T-helper 17 cell (primary cell): ENCODE measurements around the gene MARVELD3. TPM values are rescaled to one million over a fixed set of nuclear protein-coding genes. Genes with fewer than 3 reads are reported as not detected.
"Not testable (repeated sequence)": the region's sequence is repeated elsewhere in the genome, so short reads cannot be mapped to it uniquely, and the experiment has no call there.

Experiments
- ATAC-seq: fragments of 150-1000 bp; cut with Tn5 transposase; 2 replicates; pipeline ENCODE4 v1.10.0; 2021; ENCODE audit warnings: mild to moderate bottlenecking, moderate library complexity
- DNase-seq, 3 donors: peaks; one replicate each; pipeline versions ENCODE4 v3.0.0 to v3.0.0-alpha.2; 2020 to 2021
- H3K9me3 ChIP-seq: one replicate; pipeline ENCODE4 v1.7.0; 2013; ENCODE audit warnings: low read length, mild to moderate bottlenecking; ENCODE audit not compliant: control insufficient read depth, poor library complexity, severe bottlenecking
- H3K27ac Mint-ChIP-seq: one replicate; pipeline ENCODE4 v1.8.0; 2022; ENCODE audit warnings: mild to moderate bottlenecking, moderate library complexity, mixed read lengths
- H3K27me3 Mint-ChIP-seq: one replicate; pipeline ENCODE4 v1.8.0; 2022; ENCODE audit warnings: mixed read lengths
- H3K36me3 Mint-ChIP-seq: one replicate; pipeline ENCODE4 v1.8.0; 2022; ENCODE audit warnings: low read depth, mixed read lengths
- H3K4me1 Mint-ChIP-seq: one replicate; pipeline ENCODE4 v1.8.0; 2022; ENCODE audit warnings: mild to moderate bottlenecking, mixed read lengths
- H3K4me3 Mint-ChIP-seq: one replicate; pipeline ENCODE4 v1.8.0; 2022; ENCODE audit warnings: mild to moderate bottlenecking, moderate library complexity, mixed read lengths
- total RNA-seq, 4 donors: library from RNA in 2 of 4; stranded (reverse) in 2 of 4; gene quantifications; one replicate each; pipeline ENCODE4 v1.2.3 and lab custom pipeline; 2022 to 2026

Gene MARVELD3
- total RNA-seq, 2 donors from 2014 or later: not detected

- not testable (repeated sequence) for H3K4me1 Mint-ChIP-seq, H3K4me3 Mint-ChIP-seq, H3K27ac Mint-ChIP-seq, DNase-seq, H3K36me3 Mint-ChIP-seq, ATAC-seq, H3K9me3 ChIP-seq
- peaks cover 47% of the 10 kb centered on the region for H3K27me3 Mint-ChIP-seq
Observed at GRCh38 chr16:71598426-71598825, 27.6 kb upstream of the MARVELD3 start.

GRCh38 chr16:71600822-71601221, 25.2 kb upstream of the MARVELD3 start:
- Mint-ChIP-seq H3K4me1 (no peaks in the 10 kb centered on the region), H3K27ac (no peak overlapping the region), H3K27me3 (peaks cover 30% of the 10 kb centered on the region), H3K36me3 (no peaks in the 10 kb centered on the region), H3K4me3 (no peak overlapping the region)
- ATAC-seq: no peak
- no peaks in the 10 kb centered on the region for H3K9me3 ChIP-seq
- DNase-seq: no peak

GRCh38 chr16:71609066-71609465, 16.9 kb upstream of the MARVELD3 start:
- Mint-ChIP-seq H3K4me1 (no peaks in the 10 kb centered on the region), H3K27ac (no peak overlapping the region), H3K36me3 (no peaks in the 10 kb centered on the region), H3K27me3 (peaks cover 22% of the 10 kb centered on the region), H3K4me3 (no peak overlapping the region)
- H3K9me3 ChIP-seq: no peaks in the 10 kb centered on the region
- ATAC-seq (no peak), DNase-seq (no peak)

- Mint-ChIP-seq H3K36me3 (no peaks in the 10 kb centered on the region), H3K27me3 (peaks cover 29% of the 10 kb centered on the region), H3K27ac (no peak overlapping the region), H3K4me1 (no peaks in the 10 kb centered on the region), H3K4me3 (no peak overlapping the region)
- no peak for ATAC-seq
- no peak for DNase-seq
- H3K9me3 ChIP-seq: no peaks in the 10 kb centered on the region
Observed at GRCh38 chr16:71610447-71610846, 15.5 kb upstream of the MARVELD3 start.

GRCh38 chr16:71610936-71611871, 14.8 kb upstream of the MARVELD3 start:
- no peaks in the 10 kb centered on the region for H3K4me1 Mint-ChIP-seq
- no peak overlapping the region for H3K4me3 Mint-ChIP-seq
- peak; percentile 59 to 78 (median 64) for DNase-seq
- H3K9me3 ChIP-seq: no peaks in the 10 kb centered on the region
- no peaks in the 10 kb centered on the region for H3K36me3 Mint-ChIP-seq
- H3K27me3 Mint-ChIP-seq: peaks cover 34% of the 10 kb centered on the region
- ATAC-seq: peak; percentile 98
- no peak overlapping the region for H3K27ac Mint-ChIP-seq

- not testable (repeated sequence) for H3K36me3 Mint-ChIP-seq, DNase-seq, H3K4me1 Mint-ChIP-seq, ATAC-seq, H3K4me3 Mint-ChIP-seq, H3K9me3 ChIP-seq, H3K27ac Mint-ChIP-seq
- H3K27me3 Mint-ChIP-seq: peaks cover 40% of the 10 kb centered on the region
Observed at GRCh38 chr16:71614956-71615355, 11.0 kb upstream of the MARVELD3 start.

- Mint-ChIP-seq H3K27ac (no peak overlapping the region), H3K4me3 (no peak overlapping the region), H3K27me3 (peaks cover 26% of the 10 kb centered on the region), H3K4me1 (peaks cover 10% of the 10 kb centered on the region), H3K36me3 (no peaks in the 10 kb centered on the region)
- ATAC-seq (no peak), DNase-seq (no peak)
- H3K9me3 ChIP-seq: no peaks in the 10 kb centered on the region
Observed at GRCh38 chr16:71618429-71618828, 7.6 kb upstream of the MARVELD3 start.

- H3K4me3 Mint-ChIP-seq: peak overlapping the region; percentile 13
- H3K4me1 Mint-ChIP-seq: peaks cover 11% of the 10 kb centered on the region
- H3K36me3 Mint-ChIP-seq: no peaks in the 10 kb centered on the region
- no peaks in the 10 kb centered on the region for H3K9me3 ChIP-seq
- DNase-seq (no peak), ATAC-seq (peak; percentile 66)
- no peak overlapping the region for H3K27ac Mint-ChIP-seq
- H3K27me3 Mint-ChIP-seq: peaks cover 13% of the 10 kb centered on the region
Observed at GRCh38 chr16:71622088-71622487, 3.9 kb upstream of the MARVELD3 start.

- no peak overlapping the region for H3K27ac Mint-ChIP-seq
- H3K9me3 ChIP-seq: no peaks in the 10 kb centered on the region
- H3K4me3 Mint-ChIP-seq: no peak overlapping the region
- H3K27me3 Mint-ChIP-seq: peaks cover 12% of the 10 kb centered on the region
- H3K4me1 Mint-ChIP-seq: peaks cover 11% of the 10 kb centered on the region
- H3K36me3 Mint-ChIP-seq: no peaks in the 10 kb centered on the region
- DNase-seq (no peak), ATAC-seq (no peak)
Observed at GRCh38 chr16:71623597-71623996, 2.4 kb upstream of the MARVELD3 start.

GRCh38 chr16:71625113-71625850, 702 bp upstream of the MARVELD3 start:
- no peaks in the 10 kb centered on the region for H3K36me3 Mint-ChIP-seq
- H3K27ac Mint-ChIP-seq: no peak overlapping the region
- H3K4me3 Mint-ChIP-seq: peak overlapping the region; percentile 46
- no peak for DNase-seq
- ATAC-seq: no peak
- H3K4me1 Mint-ChIP-seq: peaks cover 11% of the 10 kb centered on the region
- H3K9me3 ChIP-seq: no peaks in the 10 kb centered on the region
- peaks cover 11% of the 10 kb centered on the region for H3K27me3 Mint-ChIP-seq

GRCh38 chr16:71626858-71627213, 852 bp downstream of the MARVELD3 start:
- H3K27me3 Mint-ChIP-seq: peaks cover 11% of the 10 kb centered on the region
- H3K4me3 Mint-ChIP-seq: peak overlapping the region; percentile 63
- no peaks in the 10 kb centered on the region for H3K9me3 ChIP-seq
- H3K36me3 Mint-ChIP-seq: no peaks in the 10 kb centered on the region
- H3K27ac Mint-ChIP-seq: no peak overlapping the region
- peaks cover 10% of the 10 kb centered on the region for H3K4me1 Mint-ChIP-seq
- DNase-seq (no peak), ATAC-seq (no peak)

GRCh38 chr16:71627731-71628181, 1.8 kb downstream of the MARVELD3 start:
- H3K9me3 ChIP-seq: no peaks in the 10 kb centered on the region
- H3K27me3 Mint-ChIP-seq: peaks cover 11% of the 10 kb centered on the region
- no peak for DNase-seq
- no peaks in the 10 kb centered on the region for H3K36me3 Mint-ChIP-seq
- no peak for ATAC-seq
- H3K27ac Mint-ChIP-seq: no peak overlapping the region
- H3K4me3 Mint-ChIP-seq: no peak overlapping the region
- peaks cover 2% of the 10 kb centered on the region for H3K4me1 Mint-ChIP-seq

- peaks cover 1% of the 10 kb centered on the region for H3K36me3 Mint-ChIP-seq
- H3K4me3 Mint-ChIP-seq: no peak overlapping the region
- ATAC-seq: no peak
Observed at GRCh38 chr16:71628810-71629209, 2.8 kb downstream of the MARVELD3 start.

More at GRCh38 chr16:71628810-71629209, 2.8 kb downstream of the MARVELD3 start:
- H3K27me3 Mint-ChIP-seq: peaks cover 11% of the 10 kb centered on the region
- DNase-seq: no peak
- H3K27ac Mint-ChIP-seq: no peak overlapping the region
- no peaks in the 10 kb centered on the region for H3K9me3 ChIP-seq
- peaks cover 3% of the 10 kb centered on the region for H3K4me1 Mint-ChIP-seq
